ENCODE data around the gene DUS1L.
A peak's percentile ranks its signal among the peaks of the same experiment; 100 is the strongest.

Gene DUS1L

GRCh38 chr17:82064433-82065192 lies 991 bp downstream of the DUS1L start:
- Histone ChIP-seq H4K20me1 (ENCODE audit: insufficient read depth, low read length) (peaks cover 3% of the 10 kb centered on the region; the same call in 1 of the 2 replicates), H3F3A (ENCODE audit: insufficient read depth, low read length) (peaks cover 15% of the 10 kb centered on the region), H3K9ac (ENCODE audit: low read length) (peak overlapping the region; percentile 93), H3K79me2 (ENCODE audit: low read length) (peaks cover 30% of the 10 kb centered on the region), H3K4me1 (ENCODE audit: low read length) (peaks cover 12% of the 10 kb centered on the region), H3K9me2 (replicated peaks; ENCODE audit: insufficient read depth, low read length) (no peaks in the 10 kb centered on the region), H3K9me3 (replicated peaks; ENCODE audit: insufficient read depth, low read length) (no peaks in the 10 kb centered on the region), H3K27ac (ENCODE audit: low read length) (peak overlapping the region; percentile 70; the same call in 1 of the 2 replicates), H3K4me3 (ENCODE audit: low read length) (peak overlapping the region; percentile 96), H3K36me3 (replicated peaks; ENCODE audit: insufficient read depth, low read length) (0 out of 2 replicates have a peak, but pooled peaks cover 4% of the 10 kb centered on the region), H2AFZ (ENCODE audit: low read length) (peak overlapping the region; percentile 46), H3K27me3 (replicated peaks; ENCODE audit: insufficient read depth, low read length) (no peaks in the 10 kb centered on the region), H3K4me2 (ENCODE audit: low read depth, low read length) (peak overlapping the region; percentile 99)
- peak; percentile 81 for DNase-seq
- no peak for TF ChIP-seq EZH2phosphoT487 (IDR thresholded peaks at IDR 0.05; ENCODE audit: low read length)
- TF ChIP-seq CTCF (IDR thresholded peaks at IDR 0.05; ENCODE audit: low read length): no peak
- TF ChIP-seq EZH2 (optimal IDR thresholded peaks at IDR 0.05; ENCODE audit: low read depth, low read length): no peak

GRCh38 chr17:82063424-82064415 lies 1.9 kb downstream of the DUS1L start:
- Histone ChIP-seq H3K79me2 (ENCODE audit: low read length) (peaks cover 30% of the 10 kb centered on the region), H3F3A (ENCODE audit: insufficient read depth, low read length) (peaks cover 15% of the 10 kb centered on the region), H3K27ac (ENCODE audit: low read length) (peak overlapping the region; percentile 70; the same call in 1 of the 2 replicates), H3K9me2 (replicated peaks; ENCODE audit: insufficient read depth, low read length) (no peaks in the 10 kb centered on the region), H3K27me3 (replicated peaks; ENCODE audit: insufficient read depth, low read length) (no peaks in the 10 kb centered on the region), H3K4me2 (ENCODE audit: low read depth, low read length) (peak overlapping the region; percentile 99), H4K20me1 (ENCODE audit: insufficient read depth, low read length) (peaks cover 3% of the 10 kb centered on the region; the same call in 1 of the 2 replicates), H3K36me3 (replicated peaks; ENCODE audit: insufficient read depth, low read length) (0 out of 2 replicates have a peak, but pooled peaks cover 4% of the 10 kb centered on the region), H3K9me3 (replicated peaks; ENCODE audit: insufficient read depth, low read length) (no peaks in the 10 kb centered on the region), H3K9ac (ENCODE audit: low read length) (peak overlapping the region; percentile 93; the same call in 1 of the 2 replicates), H3K4me1 (ENCODE audit: low read length) (peaks cover 12% of the 10 kb centered on the region), H3K4me3 (ENCODE audit: low read length) (peak overlapping the region; percentile 96; the same call in 1 of the 2 replicates), H2AFZ (ENCODE audit: low read length) (no peak overlapping the region)
- no peak for DNase-seq
- TF ChIP-seq CTCF (IDR thresholded peaks at IDR 0.05; ENCODE audit: low read length): no peak
- TF ChIP-seq EZH2phosphoT487 (IDR thresholded peaks at IDR 0.05; ENCODE audit: low read length): no peak
- no peak for TF ChIP-seq EZH2 (optimal IDR thresholded peaks at IDR 0.05; ENCODE audit: low read depth, low read length)

- H2AFZ ChIP-seq (ENCODE audit: low read length): no peak overlapping the region
- H3K9me3 ChIP-seq (replicated peaks; ENCODE audit: insufficient read depth, low read length): no peaks in the 10 kb centered on the region
- no peak overlapping the region for H3K4me3 ChIP-seq (ENCODE audit: low read length)
- no peak overlapping the region for H3K27ac ChIP-seq (ENCODE audit: low read length)
- no peaks in the 10 kb centered on the region for H3K27me3 ChIP-seq (replicated peaks; ENCODE audit: insufficient read depth, low read length)
- DNase-seq: no peak
- no peaks in the 10 kb centered on the region for H3K9me2 ChIP-seq (replicated peaks; ENCODE audit: insufficient read depth, low read length)
- H3F3A ChIP-seq (ENCODE audit: insufficient read depth, low read length): peaks cover 15% of the 10 kb centered on the region
- no peak overlapping the region for H3K9ac ChIP-seq (ENCODE audit: low read length)
- H3K4me2 ChIP-seq (ENCODE audit: low read depth, low read length): no peak overlapping the region
- no peak for TF ChIP-seq CTCF (IDR thresholded peaks at IDR 0.05; ENCODE audit: low read length)
- peaks cover 3% of the 10 kb centered on the region; the same call in 1 of the 2 replicates for H4K20me1 ChIP-seq (ENCODE audit: insufficient read depth, low read length)
- H3K36me3 ChIP-seq (replicated peaks; ENCODE audit: insufficient read depth, low read length): 0 out of 2 replicates have a peak, but pooled peaks cover 4% of the 10 kb centered on the region
- H3K79me2 ChIP-seq (ENCODE audit: low read length): peaks cover 30% of the 10 kb centered on the region
- peaks cover 12% of the 10 kb centered on the region for H3K4me1 ChIP-seq (ENCODE audit: low read length)
Observed at GRCh38 chr17:82062984-82063368, 2.6 kb downstream of the DUS1L start.
